Smooth muscle cell of trachea (primary cell): ENCODE data around the gene TBX6. TPM values are rescaled to one million over a fixed set of nuclear protein-coding genes. Genes with fewer than 3 reads are reported as not detected.

ENCODE experiments used
- total RNA-seq: library from RNA; depleted of rRNA; stranded (reverse); fragments of >200 nt; gene quantifications from 2 replicates; pipeline ENCODE4 v1.2.1, GENCODE V29; 2014

Gene TBX6, protein sequence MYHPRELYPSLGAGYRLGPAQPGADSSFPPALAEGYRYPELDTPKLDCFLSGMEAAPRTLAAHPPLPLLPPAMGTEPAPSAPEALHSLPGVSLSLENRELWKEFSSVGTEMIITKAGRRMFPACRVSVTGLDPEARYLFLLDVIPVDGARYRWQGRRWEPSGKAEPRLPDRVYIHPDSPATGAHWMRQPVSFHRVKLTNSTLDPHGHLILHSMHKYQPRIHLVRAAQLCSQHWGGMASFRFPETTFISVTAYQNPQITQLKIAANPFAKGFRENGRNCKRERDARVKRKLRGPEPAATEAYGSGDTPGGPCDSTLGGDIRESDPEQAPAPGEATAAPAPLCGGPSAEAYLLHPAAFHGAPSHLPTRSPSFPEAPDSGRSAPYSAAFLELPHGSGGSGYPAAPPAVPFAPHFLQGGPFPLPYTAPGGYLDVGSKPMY
- under 0.01 and 0.33 TPM in 2 replicates for total RNA-seq

DNA sequence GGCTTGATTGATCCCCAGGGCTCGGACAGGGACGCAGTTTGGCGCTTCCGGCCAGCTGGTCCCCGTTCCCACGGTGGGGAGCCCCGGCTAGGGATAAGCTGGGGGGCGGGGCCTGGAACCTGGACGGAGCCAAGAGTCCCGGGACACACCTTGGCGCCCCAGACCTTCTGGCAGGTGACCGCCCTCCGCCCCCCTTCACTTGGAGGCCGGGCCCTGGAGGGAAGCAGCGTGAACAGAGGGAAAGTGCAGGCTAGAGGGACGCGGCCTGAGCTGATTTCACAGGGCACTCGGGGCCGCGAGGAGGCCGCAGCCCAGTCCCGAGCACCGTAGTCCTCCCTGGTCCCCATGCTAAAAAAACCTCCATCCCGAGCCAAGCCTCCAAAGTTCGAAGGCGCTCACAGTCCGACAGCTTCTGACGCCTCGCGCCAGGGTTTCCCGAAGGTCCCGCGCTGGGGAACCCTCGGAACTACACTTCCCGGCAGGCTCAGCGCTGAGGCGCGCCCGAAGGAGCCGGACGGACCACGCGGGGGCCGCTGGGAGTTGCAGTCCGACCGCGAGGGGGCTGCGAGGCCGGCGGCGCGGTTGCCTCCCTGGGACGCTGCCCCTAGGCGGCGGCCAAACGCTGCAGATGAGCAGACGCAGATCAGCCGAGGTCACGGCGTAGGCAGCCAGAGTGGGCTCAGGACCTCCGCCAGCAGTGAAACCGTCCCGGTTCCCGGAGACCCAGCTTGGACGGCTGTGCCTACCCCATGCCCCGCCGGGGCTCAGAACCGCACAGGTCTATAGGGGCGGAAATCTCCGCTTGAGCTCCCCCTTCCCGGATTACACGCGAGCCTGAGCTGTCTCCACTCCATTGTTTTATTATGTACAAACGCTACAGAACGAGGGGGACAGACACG, at the start of gene TBX6:
Gene TBX6 (minus strand): TSS at position 451 of the 899 bp plus-strand sequence. CDS start 731 bp downstream, outside the sequence.

DNA sequence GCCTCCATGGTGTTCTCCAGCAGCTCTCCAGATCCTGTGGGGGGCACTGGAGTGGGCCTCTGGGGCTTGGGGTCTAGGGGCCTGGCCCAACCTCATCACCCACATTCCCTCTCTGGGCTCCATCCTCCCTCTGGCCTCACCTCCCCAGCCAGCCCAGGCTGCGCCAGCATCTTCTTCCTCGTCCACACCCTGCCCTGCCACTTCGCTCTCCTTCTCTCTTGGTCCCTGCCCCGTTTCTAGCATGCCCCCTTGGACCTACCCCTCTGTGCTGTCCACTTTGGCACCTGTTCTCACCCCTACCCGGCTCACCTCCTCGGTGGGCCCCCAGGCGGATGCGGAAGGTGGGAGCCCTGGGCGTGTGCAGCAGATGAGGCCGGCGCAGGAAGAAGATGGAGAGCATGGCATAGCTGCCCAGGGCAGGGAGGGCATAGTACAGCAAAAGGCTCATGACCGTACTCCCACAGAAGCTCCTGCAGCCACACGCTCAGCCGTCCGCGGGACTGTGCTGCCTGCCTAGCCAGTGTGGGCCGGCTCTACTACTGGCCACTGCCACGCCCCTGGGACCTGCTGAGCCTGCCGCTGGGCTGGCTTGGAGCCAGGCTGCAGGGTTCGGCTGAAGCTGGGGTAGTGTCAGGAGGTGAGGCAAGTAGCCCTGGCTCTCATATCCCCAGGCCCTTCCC, 21.4 kb upstream of the TBX6 start, which contains the start of gene GDPD3:
Gene GDPD3 (minus strand): TSS at position 507 of the 680 bp plus-strand sequence. CDS start 59 bp downstream, at position 448.

DNA sequence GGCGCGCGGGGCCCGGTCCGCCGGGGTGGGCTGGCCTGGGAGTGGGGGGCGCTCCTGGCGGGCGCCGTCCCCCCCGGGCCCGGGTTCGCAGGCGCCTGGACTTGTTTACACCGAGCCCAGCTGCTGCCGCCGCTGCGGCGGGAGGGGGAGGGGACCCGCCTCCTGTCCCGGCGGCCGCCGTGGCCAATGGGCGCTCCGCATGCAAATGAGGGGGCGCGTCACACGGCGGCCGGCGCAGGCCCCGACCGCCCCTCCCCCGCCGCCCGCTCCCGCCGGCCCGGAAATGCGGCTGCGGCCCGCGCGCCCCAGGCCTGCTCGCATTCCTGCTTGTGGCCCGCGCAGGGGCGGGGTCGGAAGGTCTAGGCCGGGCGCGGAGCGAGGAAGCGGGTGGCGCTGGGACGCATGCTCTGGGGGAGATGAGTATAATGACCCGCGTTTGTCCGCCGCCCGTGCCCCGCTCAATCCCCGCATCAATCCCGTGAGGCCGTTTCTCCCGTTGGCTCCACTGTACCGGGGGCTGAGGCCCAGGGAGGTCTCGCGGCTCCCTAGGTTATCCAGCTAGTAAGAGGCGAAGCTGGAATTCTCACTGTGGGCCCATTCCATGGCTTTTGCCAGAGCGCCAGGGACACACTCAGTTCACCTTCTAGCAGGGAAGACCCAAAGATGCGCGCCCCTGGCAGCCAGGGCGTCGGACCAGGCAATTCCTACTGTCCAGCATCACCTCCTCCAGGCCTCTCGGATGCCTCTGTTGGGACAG, 4.6 kb upstream of the TBX6 start, which contains the start of gene YPEL3:
Gene YPEL3 (minus strand): TSS at position 109 of the 757 bp plus-strand sequence. CDS start 731 bp downstream, outside the sequence.

DNA sequence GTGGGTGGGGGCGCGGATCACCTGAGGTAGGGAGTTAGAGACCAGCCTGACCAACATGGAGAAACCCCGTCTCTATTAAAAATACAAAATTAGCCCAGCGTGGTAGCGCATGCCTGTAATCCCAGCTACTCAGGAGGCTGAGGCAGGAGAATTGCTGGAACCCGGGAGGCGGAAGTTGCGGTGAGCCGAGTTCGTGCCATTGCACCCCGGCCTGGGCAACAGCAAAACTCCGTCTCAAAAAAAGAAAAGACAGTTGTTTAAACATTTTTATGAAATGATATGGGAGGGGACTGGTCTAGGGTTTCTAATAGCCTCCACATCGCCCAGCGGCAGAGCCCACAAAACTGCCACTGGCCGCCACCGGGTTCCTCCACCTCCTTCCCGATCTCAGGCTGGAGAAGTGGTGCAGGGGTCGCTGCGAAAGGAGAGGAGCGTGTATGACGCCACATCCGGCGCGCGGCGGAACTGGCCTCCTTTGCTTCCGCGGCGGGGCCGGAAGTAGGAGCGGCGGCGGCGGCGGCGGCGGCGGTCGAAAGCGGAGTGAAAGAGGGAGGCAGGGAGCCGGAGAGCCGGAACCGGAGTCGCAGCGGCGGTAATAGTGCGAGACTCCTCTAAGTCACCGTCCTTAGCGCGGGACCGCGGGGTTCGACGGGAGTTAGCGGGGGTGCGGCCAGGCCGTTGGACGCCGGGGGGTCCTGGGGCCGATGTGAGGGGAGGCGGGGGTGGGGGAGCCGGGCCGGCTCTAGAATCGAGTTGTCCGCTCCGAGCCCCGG, 16.0 kb downstream of the TBX6 start, which contains the start of gene PPP4C:
Gene PPP4C (plus strand): TSS at position 492 of the 773 bp plus-strand sequence. CDS start 384 bp downstream, outside the sequence.

DNA sequence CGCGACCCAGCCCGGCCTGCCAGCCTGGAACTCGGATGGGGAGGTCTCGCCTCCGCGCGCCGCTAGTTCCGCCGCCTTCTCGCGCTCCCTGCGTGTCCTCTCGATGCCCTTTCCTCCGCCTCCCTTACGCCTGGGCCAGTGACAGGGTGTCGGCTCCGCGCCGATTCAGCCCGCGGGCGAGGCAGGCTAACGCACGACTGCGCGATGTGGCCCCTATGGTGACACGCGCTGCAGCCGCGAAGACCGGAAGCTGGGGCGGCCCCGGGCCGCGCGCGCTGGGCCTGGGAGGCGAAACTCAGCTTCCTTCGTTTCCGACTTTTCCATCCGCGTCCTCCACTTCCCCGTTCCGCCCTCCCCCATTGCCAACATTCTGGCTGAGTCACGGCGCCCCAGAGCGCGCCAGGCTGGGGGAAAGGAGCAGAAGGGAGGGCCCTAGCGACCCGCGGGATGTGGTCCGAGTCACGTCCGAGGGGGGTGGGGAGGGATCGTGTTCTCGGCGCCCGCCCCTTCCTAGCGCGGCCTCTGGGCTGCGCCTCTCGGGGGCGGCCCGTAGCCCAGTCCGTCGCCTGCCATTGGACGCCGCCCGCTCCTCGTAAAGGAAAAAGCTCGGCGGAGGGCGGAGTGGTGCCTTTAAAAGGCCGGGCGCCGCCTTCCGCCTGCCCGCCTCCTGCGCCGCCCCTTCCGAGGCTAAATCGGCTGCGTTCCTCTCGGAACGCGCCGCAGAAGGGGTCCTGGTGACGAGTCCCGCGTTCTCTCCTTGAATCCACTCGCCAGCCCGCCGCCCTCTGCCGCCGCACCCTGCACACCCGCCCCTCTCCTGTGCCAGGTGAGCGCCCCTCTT, 26.4 kb downstream of the TBX6 start, which contains the start of gene ALDOA:
Gene ALDOA (plus strand): TSS at position 659 of the 841 bp plus-strand sequence. CDS start 1,138 bp downstream, outside the sequence.

Other genes with a start within 250 kb of the TBX6 start
- 69.4 and 169 TPM in 2 replicates for gene CDIPT, start 228.7 kb downstream of the TBX6 start, total RNA-seq
- 4.1 and 21.5 TPM in 2 replicates for gene SEZ6L2, start 192.4 kb downstream of the TBX6 start, total RNA-seq
- gene ASPHD1, start 191.4 kb downstream of the TBX6 start, total RNA-seq: 6.5 and 7.7 TPM in 2 replicates
- gene KCTD13, start 165.7 kb downstream of the TBX6 start, total RNA-seq: 9.9 and 12.5 TPM in 2 replicates
- 76.5 and 105 TPM in 2 replicates for gene TMEM219, start 129.8 kb downstream of the TBX6 start, total RNA-seq
- gene TAOK2, start 118.1 kb downstream of the TBX6 start, total RNA-seq: 59.2 and 87.8 TPM in 2 replicates
- 5.8 and 11.8 TPM in 2 replicates for gene HIRIP3, start 96.3 kb downstream of the TBX6 start, total RNA-seq
- gene INO80E, start 95.7 kb downstream of the TBX6 start, total RNA-seq: 19.7 and 26.9 TPM in 2 replicates
- 1.2 TPM in 1 of 2 replicates, not detected in the other for gene DOC2A, start 80.9 kb downstream of the TBX6 start, total RNA-seq
- gene C16orf92, start 68.7 kb downstream of the TBX6 start, total RNA-seq: not detected in 2 replicates
- gene TLCD3B, start 60.7 kb downstream of the TBX6 start, total RNA-seq: not detected in 2 replicates
- 770 and 1,149 TPM in 2 replicates for gene ALDOA, start 26.2 kb downstream of the TBX6 start, total RNA-seq
- 201 and 205 TPM in 2 replicates for gene PPP4C, start 15.9 kb downstream of the TBX6 start, total RNA-seq
- 9.9 and 25.8 TPM in 2 replicates for gene YPEL3, start 4.3 kb upstream of the TBX6 start, total RNA-seq
- 1.6 and 2.6 TPM in 2 replicates for gene GDPD3, start 21.6 kb upstream of the TBX6 start, total RNA-seq
- gene MAPK3, start 31.3 kb upstream of the TBX6 start, total RNA-seq: 40.4 and 108 TPM in 2 replicates
- gene CORO1A, start 91.7 kb upstream of the TBX6 start, total RNA-seq: 0.50 and 2.6 TPM in 2 replicates
- 14.9 and 139 TPM in 2 replicates for gene BOLA2B, start 101.7 kb upstream of the TBX6 start, total RNA-seq
- gene SLX1A, start 102.0 kb upstream of the TBX6 start, total RNA-seq: 35.9 and 55.4 TPM in 2 replicates
- gene SULT1A3, start 107.3 kb upstream of the TBX6 start, total RNA-seq: 5.2 and 8.6 TPM in 2 replicates
- gene NPIPB13, start 156.6 kb upstream of the TBX6 start, total RNA-seq: 0.15 and 2.0 TPM in 2 replicates